HG02943 (cell line): ENCODE measurements around the gene SCAP.

ENCODE experiments used
- ATAC-seq: cut with Tn5 transposase; IDR thresholded peaks from one replicate; pipeline ENCODE4 v1.9.1; 2021; ENCODE audit warnings: mild to moderate bottlenecking, low read depth, moderate library complexity; ENCODE audit not compliant: unreplicated experiment

The SCAP gene

DNA sequence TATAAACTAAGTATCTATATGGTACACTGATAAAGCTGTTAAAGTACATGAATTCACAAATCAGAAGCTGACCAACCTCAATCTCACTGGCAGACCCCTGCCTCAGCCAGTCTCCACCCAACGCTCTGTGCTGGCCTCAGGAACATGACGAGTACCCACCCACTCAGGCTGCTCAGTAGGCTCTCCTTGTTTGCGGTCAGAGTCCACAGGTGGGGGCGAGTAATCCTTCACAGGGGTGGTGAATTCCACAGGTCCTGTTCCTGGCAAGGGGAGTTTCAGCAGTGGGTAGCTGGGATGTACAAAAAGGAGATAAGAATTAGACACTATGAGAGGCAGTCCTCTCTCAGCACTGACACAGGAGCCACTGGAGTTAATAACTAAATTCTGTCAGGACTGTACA lies 40.9 kb downstream of the SCAP start:
- no peak for ATAC-seq

DNA sequence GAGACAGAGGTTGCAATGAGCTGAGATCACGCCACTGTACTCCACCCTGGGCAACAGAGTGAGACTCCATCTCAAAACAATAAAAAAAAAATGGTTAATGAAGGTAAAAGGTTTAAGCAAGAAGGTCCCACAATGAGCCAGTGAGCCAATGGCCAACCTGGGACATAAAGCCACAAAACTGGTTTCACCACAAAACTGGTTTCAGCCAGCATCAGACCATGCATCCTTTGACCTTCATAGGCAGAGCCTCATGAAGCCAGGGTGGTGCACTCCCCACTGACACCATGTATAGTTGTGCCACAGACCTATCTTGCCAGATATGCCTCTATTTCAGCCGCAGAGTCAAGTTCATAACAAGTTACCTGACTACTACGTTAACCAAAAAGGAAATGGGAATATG lies 41.9 kb downstream of the SCAP start:
- no peak for ATAC-seq

DNA sequence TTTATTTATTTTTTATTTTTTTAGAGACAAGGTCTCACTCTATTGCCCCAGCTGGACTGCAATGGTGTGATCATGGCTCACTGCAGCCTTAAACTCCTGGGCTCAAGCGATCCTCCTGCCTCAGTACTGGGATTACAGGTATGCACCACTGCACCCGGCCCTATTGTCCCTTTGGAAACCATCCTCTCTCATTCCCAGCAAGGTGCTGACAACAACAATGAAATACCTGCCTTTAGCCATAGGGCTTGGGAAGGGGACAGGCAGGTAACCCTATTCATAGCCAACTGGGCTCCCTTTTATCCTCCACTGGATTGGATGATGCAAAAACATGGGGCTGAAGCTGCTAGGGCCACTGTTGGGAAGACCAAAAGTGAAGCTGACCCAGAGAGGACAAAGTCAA lies 43.1 kb downstream of the SCAP start:
- no peak for ATAC-seq

GRCh38 chr3:47431225-47431624 lies 44.5 kb downstream of the SCAP start:
- ATAC-seq, result no peak

DNA sequence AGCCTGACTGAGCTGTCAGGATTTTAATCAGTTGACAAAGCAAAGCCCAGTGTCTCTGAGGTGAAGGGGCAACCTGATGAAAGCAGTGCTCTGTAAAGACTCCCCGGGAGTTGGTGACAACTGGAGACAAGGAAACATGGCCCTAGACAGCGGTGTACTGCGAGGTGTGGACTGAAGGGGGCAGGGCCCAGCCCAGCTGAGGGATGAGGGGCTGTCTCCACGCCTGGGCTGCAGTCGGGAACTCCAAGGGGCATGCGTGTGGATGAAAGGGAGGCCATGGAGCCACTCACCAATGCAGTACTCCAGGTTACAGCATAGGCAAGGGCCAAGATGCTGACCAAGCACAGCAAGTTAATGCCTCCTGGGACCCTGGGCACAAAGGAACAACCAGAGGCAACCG lies 45.1 kb downstream of the SCAP start:
- ATAC-seq, result no peak

DNA sequence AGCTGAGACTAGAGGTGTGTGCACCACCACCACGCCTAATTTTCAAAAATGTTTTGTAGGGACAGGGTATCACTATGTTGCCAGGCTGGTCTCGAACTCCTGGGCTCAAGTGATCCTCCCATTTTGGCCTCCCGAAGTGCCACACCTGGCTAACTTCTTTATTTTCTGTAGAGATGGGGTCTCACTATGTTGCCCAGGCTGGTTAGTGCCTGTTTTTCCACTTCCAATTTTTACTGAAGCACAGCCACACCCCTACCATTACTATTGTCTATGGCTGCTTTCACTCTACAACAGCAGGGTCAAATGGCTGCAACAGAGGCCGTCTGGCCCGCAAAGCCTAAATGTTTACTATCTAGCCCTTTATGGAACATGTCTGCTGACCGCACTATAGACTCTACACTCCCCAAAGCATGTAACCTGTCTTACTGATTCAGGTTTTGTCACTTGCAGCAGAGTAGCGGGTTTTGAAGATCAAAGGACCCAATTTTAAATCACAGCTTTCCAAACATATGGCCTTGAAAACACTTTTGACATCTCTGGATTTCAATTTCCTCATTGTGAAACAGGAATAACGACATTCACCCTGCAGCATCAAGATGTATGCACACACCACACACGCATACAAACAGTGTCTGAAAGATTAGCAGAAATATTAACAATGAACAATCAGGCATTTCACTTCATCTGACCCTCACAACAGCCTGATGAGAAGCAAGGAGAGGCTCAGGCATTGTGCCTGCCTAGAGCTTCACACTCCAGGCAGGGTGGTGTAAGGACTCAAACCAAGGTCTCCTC lies 46.1 kb downstream of the SCAP start:
- ATAC-seq, result no peak

DNA sequence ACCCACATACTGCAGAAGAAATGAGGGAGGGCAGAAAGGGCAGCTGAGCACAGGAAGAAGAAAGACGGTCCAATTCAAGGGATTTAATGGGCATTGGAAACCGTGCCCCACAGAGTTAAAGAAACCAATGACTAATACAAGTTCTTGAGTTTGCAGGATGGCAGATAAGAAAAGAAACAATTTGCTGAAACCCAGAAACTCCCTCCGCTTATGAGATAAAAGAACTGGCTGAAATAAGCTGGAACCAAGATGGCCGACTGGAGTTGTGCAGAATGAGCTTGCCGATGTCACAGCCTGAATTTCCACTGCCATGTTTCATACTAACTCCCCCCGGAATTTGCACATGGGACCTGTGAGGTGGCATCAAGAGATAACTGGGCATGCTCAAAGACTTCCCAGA lies 47.1 kb downstream of the SCAP start:
- no peak for ATAC-seq

GRCh38 chr3:47427866-47428265 lies 47.9 kb downstream of the SCAP start:
- no peak for ATAC-seq

GRCh38 chr3:47425959-47426358 lies 49.8 kb downstream of the SCAP start:
- no peak for ATAC-seq

DNA sequence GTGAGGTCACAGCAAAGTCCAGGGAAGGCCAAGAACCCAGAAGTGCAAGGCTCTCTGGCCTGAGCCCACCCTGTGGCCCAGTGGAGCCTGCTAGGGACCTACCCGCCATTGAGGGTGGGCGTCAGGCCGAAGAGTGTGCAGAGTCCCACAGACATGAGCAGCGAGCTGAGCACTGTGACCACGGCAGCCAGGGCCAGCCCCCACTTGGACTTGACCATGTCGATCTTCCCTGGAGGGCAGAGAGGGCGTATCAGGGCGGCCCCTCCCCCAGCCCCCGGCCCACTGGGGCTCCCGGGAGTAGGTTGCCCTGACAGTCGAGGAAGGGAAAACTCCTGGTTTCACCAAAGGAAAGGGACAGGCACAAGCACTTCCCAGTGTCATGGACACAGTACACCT lies 50.4 kb downstream of the SCAP start:
- no peak for ATAC-seq

GRCh38 chr3:47424434-47425382 lies 51.0 kb downstream of the SCAP start:
- ATAC-seq, result no peak

- ATAC-seq, result no peak
Observed at GRCh38 chr3:47423548-47424145, 52.1 kb downstream of the SCAP start.

DNA sequence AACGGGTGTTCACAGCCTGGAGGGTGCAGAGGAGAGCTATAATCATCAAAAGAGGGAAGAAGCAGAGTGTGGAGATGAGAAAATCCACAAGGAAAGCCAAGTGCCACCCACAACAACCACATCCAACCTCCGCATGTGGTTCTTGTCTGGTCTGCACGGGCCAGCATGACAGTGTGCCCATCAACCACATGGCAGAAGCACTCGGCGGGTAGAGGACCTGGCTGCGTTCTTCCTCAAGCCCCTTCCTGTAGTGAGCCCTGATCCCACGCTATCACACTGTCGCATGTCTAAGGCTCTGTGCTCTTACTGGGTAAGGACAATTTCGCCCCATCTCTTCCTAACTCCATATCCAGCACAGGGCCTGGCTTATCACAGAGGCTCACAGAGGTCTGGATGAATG lies 53.0 kb downstream of the SCAP start:
- ATAC-seq, result no peak

DNA sequence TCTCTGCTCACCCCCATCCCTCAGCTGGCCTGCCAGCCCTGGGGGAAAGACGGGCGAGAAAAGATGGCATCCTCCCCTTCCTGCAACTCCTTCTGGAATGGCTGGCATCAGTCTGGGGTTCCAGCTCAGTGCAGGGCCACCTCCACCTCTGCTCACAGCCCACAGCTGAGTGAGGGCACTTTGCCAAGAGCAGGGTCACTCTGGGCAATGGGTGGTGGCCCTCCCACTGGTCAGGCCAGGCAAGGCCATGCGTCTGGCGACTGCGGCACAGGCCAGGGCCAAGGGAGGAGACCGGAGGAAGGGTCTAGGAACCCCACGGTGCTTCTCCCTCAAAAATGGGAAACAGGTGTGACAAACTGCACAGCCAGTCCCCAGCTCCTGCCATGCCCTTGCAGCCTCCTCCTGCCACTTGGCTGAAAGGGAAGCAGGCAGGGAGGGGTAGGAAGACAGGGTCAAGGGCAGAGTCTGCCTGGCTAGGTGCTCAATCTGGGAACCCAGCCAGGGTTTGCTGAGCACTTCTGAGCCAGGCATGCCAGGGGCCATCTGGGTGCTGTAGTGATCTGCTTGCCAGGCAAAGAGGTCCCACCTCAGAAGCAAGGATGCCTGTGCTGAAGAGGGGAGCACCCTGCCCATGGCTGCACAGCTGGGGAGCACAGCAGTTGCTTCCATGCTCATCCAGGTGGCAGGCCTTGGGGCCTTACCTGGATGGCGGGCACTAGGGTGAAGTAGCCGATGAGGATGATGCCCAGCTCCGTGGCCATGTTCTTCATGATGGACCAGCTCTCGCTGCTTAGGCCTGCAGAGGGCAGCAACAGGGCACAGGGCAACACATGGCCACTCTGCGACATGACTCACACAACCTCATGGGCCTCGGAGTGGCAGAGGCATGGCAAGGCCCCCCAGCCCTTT lies 53.7 kb downstream of the SCAP start:
- no peak for ATAC-seq

GRCh38 chr3:47420511-47421484 lies 54.9 kb downstream of the SCAP start:
- no peak for ATAC-seq

DNA sequence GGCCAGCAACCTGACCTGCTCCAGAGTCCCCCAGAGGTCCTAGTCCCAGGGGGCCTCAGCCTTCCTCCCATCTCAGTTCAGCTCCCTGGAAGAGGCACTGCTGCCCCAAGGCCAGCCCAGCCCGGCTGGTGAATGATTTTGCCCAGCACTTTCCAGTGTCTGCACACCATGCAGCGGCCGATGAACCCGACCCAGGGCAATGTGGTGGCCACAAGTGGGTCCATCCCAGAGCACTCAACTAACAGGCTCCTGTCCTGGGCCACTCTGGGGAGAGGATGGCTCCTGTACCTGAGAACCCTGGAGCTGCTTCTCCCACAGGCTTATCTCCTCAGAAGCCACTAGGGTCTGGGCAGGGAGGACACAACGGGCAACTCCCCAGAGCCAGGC lies 55.7 kb downstream of the SCAP start:
- no peak for ATAC-seq

DNA sequence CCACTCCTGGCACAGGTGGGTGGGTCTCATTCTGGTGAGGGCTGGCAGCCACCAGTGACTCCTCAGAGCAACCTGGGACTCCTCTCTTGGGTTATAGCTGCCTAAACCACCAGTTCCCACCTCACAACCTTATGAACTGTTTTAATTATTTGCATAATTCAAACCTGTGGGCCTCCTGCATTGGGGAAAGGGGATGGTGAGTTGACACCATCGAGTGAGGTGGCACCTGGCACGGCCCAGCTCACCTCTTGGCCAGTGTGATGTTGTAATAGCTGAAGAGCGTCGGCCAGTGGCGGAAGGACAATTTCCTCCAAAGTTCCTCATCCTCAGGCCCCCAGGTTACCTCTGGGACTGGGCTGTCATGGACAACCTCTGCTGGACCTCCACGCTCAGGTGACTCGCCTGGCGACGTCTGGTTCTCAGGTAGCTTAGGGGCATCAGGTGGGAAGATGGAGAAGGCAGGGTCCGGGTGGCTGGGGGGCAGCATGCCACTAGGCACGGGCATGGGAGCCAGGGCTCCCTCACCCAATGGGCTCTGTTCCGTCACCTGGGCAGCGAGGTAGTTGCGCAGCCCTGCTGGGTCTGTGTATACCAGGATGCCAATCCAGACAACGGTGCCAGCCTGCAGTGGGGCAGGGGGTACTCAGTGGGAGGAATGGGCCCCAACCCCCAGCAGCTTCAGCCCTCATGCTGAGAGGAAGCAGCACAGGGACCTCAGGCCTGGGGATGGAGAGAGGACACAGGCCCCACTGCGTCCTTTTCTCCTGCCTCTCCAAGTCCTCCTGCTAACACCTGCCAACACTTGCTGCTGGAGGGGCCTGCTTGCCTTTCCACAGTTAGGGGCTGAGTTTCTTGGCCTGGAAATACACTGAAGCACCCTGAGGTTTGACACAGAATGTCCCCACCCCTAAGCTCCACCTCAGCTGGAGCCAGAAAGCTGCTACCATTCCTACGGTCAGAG lies 56.4 kb downstream of the SCAP start:
- ATAC-seq, result no peak
